IMR-90 (cell line): Measurements from ENCODE around the gene PIK3CA.
"Not testable (repeated sequence)": the region's sequence is repeated elsewhere in the genome, so short reads cannot be mapped to it uniquely, and the experiment has no call there.

Experiments
- BHLHE40 ChIP-seq: fragments of 150-350 bp; IDR thresholded peaks from 2 replicates; pipeline ENCODE4 v1.6.1; 2016; ENCODE audit warnings: mild to moderate bottlenecking, low read depth, low read length
- CEBPB ChIP-seq: IDR thresholded peaks from 2 replicates; pipeline ENCODE4 v1.6.1; 2012; ENCODE audit warnings: low read depth, low read length, improper control_type of control experiment
- MAFK ChIP-seq: IDR thresholded peaks from 2 replicates; pipeline ENCODE4 v1.6.1; 2012; ENCODE audit warnings: low read depth, low read length, improper control_type of control experiment
- MAZ ChIP-seq: IDR thresholded peaks from 2 replicates; pipeline ENCODE4 v1.6.1; 2012; ENCODE audit warnings: low read depth, mild to moderate bottlenecking, low read length, improper control_type of control experiment, moderate library complexity, borderline replicate concordance
- NFE2L2 ChIP-seq: fragments of 150-350 bp; IDR thresholded peaks from 2 replicates; pipeline ENCODE4 v1.6.1; 2016; ENCODE audit warnings: low read depth, mild to moderate bottlenecking, low read length
- POLR2A ChIP-seq: IDR thresholded peaks from 2 replicates; pipeline ENCODE4 v1.6.1; 2012; ENCODE audit warnings: mild to moderate bottlenecking, low read depth, low read length
- RAD21 ChIP-seq: IDR thresholded peaks from 2 replicates; pipeline ENCODE4 v1.6.1; 2012; ENCODE audit warnings: low read length, improper control_type of control experiment
- RFX5 ChIP-seq: IDR thresholded peaks from 2 replicates; pipeline ENCODE4 v1.8.0; 2012; ENCODE audit warnings: low read depth, mild to moderate bottlenecking, low read length, moderate library complexity
- SMC3 ChIP-seq: fragments of 150-350 bp; IDR thresholded peaks from 2 replicates; pipeline ENCODE4 v1.6.1; 2016; ENCODE audit warnings: low read depth, mild to moderate bottlenecking, antibody characterized with exemption, low read length, moderate library complexity
- TF ChIP-seq, protein P1 (sequence below): conservative IDR thresholded peaks from 2 replicates; pipeline ENCODE4 v1.5.1; 2012; ENCODE audit warnings: mild to moderate bottlenecking, low read depth, low read length, improper control_type of control experiment

DNA sequence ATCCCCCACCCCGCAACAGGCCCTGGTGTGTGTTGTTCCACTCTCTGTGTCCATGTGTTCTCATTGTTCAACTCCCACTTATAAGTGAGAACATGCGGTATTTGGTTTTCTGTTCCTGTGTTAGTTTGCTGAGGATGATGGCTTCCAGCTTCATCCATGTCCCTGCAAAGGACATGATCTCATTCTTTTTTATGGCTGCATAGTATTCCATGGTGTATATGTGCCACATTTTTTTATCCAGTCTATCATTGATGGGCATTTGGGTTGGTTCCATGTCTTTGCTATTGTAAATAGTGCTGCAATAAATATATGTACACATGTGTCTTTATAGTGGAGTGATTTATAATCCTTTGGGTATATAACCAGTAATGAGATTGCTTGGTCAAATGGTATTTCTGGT, 126.3 kb downstream of the PIK3CA start:
- TF ChIP-seq, protein P1, sequence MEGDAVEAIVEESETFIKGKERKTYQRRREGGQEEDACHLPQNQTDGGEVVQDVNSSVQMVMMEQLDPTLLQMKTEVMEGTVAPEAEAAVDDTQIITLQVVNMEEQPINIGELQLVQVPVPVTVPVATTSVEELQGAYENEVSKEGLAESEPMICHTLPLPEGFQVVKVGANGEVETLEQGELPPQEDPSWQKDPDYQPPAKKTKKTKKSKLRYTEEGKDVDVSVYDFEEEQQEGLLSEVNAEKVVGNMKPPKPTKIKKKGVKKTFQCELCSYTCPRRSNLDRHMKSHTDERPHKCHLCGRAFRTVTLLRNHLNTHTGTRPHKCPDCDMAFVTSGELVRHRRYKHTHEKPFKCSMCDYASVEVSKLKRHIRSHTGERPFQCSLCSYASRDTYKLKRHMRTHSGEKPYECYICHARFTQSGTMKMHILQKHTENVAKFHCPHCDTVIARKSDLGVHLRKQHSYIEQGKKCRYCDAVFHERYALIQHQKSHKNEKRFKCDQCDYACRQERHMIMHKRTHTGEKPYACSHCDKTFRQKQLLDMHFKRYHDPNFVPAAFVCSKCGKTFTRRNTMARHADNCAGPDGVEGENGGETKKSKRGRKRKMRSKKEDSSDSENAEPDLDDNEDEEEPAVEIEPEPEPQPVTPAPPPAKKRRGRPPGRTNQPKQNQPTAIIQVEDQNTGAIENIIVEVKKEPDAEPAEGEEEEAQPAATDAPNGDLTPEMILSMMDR: not testable (repeated sequence)
- TF ChIP-seq POLR2A, MAFK, RAD21, BHLHE40, NFE2L2, MAZ, CEBPB, SMC3, RFX5: not testable (repeated sequence)
